PC-9 (cell line): ENCODE data around the gene NCAPH2. TPM values are rescaled to one million over a fixed set of nuclear protein-coding genes. Genes with fewer than 3 reads are reported as not detected.

Source experiments
- BruUV-seq: library from RNA; stranded (reverse); fragments of 400-500 nt; replicated peaks from 2 replicates; lab custom pipeline; 2021; lab: Mats Ljungman, UMichigan
- CTCF ChIA-PET: fragments of 300-600 bp; sonication (Branson Sonifier 250); formaldehyde crosslinking; loops from one replicate; lab custom pipeline; 2022; ENCODE audit warnings: antibody characterized with exemption; lab: Charles Lee
- POLR2A ChIA-PET: fragments of 300-600 bp; sonication (Branson Sonifier 250); formaldehyde crosslinking; loops from one replicate; lab custom pipeline; 2022; ENCODE audit warnings: antibody characterized with exemption; ENCODE audit not compliant: unreplicated experiment; lab: Charles Lee
- DNase-seq, 2 experiments: peaks; one replicate each; pipeline versions ENCODE4 v3.0.0 to v3.0.0-alpha.2; 2015 to 2022; ENCODE audit warnings: mixed read lengths in 1 of 2
- H2AFZ ChIP-seq: fragments of 200-600 bp; sonication (generic); 2 replicates; pipeline ENCODE4 v1.8.1; 2017; ENCODE audit warnings: antibody characterized with exemption
- H3F3A ChIP-seq: fragments of 200-600 bp; sonication (generic); 2 replicates; pipeline ENCODE4 v1.8.1; 2017; ENCODE audit warnings: antibody characterized with exemption, mild to moderate bottlenecking, low read depth; ENCODE audit not compliant: insufficient read depth
- H3K27ac ChIP-seq: fragments of 200-600 bp; sonication (generic); 2 replicates; pipeline ENCODE4 v1.6.1; 2016; ENCODE audit warnings: mixed run types
- H3K27me3 ChIP-seq: fragments of 200-600 bp; sonication (generic); 2 replicates; pipeline ENCODE4 v1.6.1; 2016; ENCODE audit warnings: low read depth, mixed run types; ENCODE audit not compliant: insufficient read depth
- H3K36me3 ChIP-seq: fragments of 200-600 bp; sonication (generic); 2 replicates; pipeline ENCODE4 v1.6.1; 2016; ENCODE audit warnings: low read depth, mixed run types
- H3K4me1 ChIP-seq: fragments of 200-600 bp; sonication (generic); replicated peaks from 2 replicates; pipeline ENCODE4 v1.6.1; 2016; ENCODE audit warnings: mixed run types; ENCODE audit not compliant: insufficient read depth
- H3K4me2 ChIP-seq: fragments of 200-600 bp; sonication (generic); 2 replicates; pipeline ENCODE4 v1.6.1; 2017; ENCODE audit warnings: mixed run types
- H3K4me3 ChIP-seq: fragments of 200-600 bp; sonication (generic); 2 replicates; pipeline ENCODE4 v1.6.1; 2016; ENCODE audit warnings: mixed run types
- H3K79me2 ChIP-seq: fragments of 200-600 bp; sonication (generic); 2 replicates; pipeline ENCODE4 v1.6.1; 2017; ENCODE audit warnings: low read depth, mixed run types
- H3K9me2 ChIP-seq: fragments of 200-600 bp; sonication (generic); 2 replicates; pipeline ENCODE4 v1.8.1; 2017; ENCODE audit warnings: mild to moderate bottlenecking; ENCODE audit not compliant: insufficient read depth
- H3K9me3 ChIP-seq: fragments of 200-600 bp; sonication (generic); 2 replicates; pipeline ENCODE4 v1.8.1; 2016; ENCODE audit warnings: low read depth; ENCODE audit not compliant: insufficient read depth
- H4K20me1 ChIP-seq: fragments of 200-600 bp; sonication (generic); 2 replicates; pipeline ENCODE4 v1.8.1; 2017; ENCODE audit not compliant: insufficient read depth
- EZH2 ChIP-seq: fragments of 200-600 bp; sonication (generic); IDR thresholded peaks from 2 replicates; pipeline ENCODE4 v1.8.0; 2017; ENCODE audit warnings: antibody characterized with exemption, low read depth
- intact Hi-C: fragments of 100-400 bp; cut with micrococcal nuclease; formaldehyde crosslinking; loops from one replicate; pipeline ENCODE4 v1.10.0; 2022; ENCODE audit not compliant: unreplicated experiment
- total RNA-seq: library from RNA; stranded (reverse); gene quantifications from 2 replicates; pipeline ENCODE4 v1.2.3, GENCODE V29; 2021
- TF ChIP-seq, protein P1 (sequence below): fragments of 200-600 bp; sonication (generic); conservative IDR thresholded peaks from 2 replicates; pipeline ENCODE4 v1.6.1; 2017; ENCODE audit warnings: mixed run types, antibody characterized with exemption, mild to moderate bottlenecking, moderate library complexity

NCAPH2 gene
- total RNA-seq, 1 experiment from 2014 or later = 58.8 TPM

DNA sequence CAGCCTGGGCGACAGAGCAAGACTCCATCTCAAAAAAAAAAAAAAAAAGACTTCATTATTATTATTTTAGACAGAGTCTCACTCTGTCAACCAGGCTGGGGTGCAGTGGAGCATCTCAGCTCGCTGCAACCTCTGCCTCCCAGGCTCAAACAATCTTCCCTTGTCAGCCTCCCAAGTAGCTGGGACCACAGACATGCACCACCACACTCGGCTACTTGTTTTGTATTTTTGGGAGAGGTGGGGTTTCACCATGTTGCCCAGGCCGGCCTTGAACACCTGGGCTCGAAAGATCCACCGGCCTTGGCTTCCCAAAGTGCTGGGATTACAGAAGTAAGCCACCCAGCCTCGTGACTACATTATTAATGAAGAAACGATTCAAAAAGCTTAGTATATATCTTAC lies 27.1 kb downstream of the NCAPH2 start:
- Histone ChIP-seq H3K4me3 (no peak overlapping the region), H3K4me1 (peaks cover 47% of the 10 kb centered on the region), H3K9me3 (no peaks in the 10 kb centered on the region), H4K20me1 (no peaks in the 10 kb centered on the region), H3K27ac (no peak overlapping the region), H3K79me2 (no peaks in the 10 kb centered on the region), H3K4me2 (no peak overlapping the region), H3K9me2 (no peaks in the 10 kb centered on the region), H3K36me3 (no peaks in the 10 kb centered on the region), H3F3A (peaks cover 55% of the 10 kb centered on the region), H3K27me3 (no peaks in the 10 kb centered on the region), H2AFZ (no peak overlapping the region)
- CTCF ChIA-PET = no interaction called here
- no peak for DNase-seq
- intact Hi-C loops = no loop called here
- no TSS peak for BruUV-seq
- POLR2A ChIA-PET = no interaction called here
- no peak for TF ChIP-seq EZH2
- TF ChIP-seq, protein P1, sequence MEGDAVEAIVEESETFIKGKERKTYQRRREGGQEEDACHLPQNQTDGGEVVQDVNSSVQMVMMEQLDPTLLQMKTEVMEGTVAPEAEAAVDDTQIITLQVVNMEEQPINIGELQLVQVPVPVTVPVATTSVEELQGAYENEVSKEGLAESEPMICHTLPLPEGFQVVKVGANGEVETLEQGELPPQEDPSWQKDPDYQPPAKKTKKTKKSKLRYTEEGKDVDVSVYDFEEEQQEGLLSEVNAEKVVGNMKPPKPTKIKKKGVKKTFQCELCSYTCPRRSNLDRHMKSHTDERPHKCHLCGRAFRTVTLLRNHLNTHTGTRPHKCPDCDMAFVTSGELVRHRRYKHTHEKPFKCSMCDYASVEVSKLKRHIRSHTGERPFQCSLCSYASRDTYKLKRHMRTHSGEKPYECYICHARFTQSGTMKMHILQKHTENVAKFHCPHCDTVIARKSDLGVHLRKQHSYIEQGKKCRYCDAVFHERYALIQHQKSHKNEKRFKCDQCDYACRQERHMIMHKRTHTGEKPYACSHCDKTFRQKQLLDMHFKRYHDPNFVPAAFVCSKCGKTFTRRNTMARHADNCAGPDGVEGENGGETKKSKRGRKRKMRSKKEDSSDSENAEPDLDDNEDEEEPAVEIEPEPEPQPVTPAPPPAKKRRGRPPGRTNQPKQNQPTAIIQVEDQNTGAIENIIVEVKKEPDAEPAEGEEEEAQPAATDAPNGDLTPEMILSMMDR = no peak

DNA sequence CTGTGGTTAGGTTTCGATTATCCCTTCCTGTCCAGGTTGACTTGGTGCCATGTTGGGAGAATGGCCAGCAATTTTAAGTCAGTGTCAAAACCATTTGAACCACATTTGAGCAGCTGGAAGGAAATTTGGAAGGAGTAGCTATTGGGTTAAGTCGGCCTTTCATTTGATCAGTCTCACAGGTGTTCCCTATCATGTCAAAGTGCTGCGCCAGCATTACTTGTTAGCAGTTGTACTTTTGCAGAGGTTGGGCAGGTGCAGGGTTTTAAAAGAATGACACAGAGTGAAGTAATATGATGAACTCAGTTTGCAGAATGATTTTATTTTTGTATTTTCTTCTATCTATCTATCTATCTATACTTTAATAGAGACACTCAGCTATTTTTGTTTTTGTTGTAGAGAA lies 28.2 kb downstream of the NCAPH2 start:
- ChIA-PET POLR2A (no interaction called here), CTCF (no interaction called here)
- Histone ChIP-seq H3K4me1 (peaks cover 58% of the 10 kb centered on the region), H3K4me2 (no peak overlapping the region), H2AFZ (no peak overlapping the region), H3K79me2 (no peaks in the 10 kb centered on the region), H3K27ac (no peak overlapping the region), H3F3A (peaks cover 58% of the 10 kb centered on the region), H3K4me3 (no peak overlapping the region), H3K36me3 (no peaks in the 10 kb centered on the region), H3K9me2 (no peaks in the 10 kb centered on the region), H3K9me3 (no peaks in the 10 kb centered on the region), H4K20me1 (no peaks in the 10 kb centered on the region), H3K27me3 (no peaks in the 10 kb centered on the region)
- BruUV-seq = no TSS peak
- no peak for DNase-seq
- no peak for TF ChIP-seq EZH2
- TF ChIP-seq, protein P1 = no peak
- intact Hi-C loops = no loop called here

DNA sequence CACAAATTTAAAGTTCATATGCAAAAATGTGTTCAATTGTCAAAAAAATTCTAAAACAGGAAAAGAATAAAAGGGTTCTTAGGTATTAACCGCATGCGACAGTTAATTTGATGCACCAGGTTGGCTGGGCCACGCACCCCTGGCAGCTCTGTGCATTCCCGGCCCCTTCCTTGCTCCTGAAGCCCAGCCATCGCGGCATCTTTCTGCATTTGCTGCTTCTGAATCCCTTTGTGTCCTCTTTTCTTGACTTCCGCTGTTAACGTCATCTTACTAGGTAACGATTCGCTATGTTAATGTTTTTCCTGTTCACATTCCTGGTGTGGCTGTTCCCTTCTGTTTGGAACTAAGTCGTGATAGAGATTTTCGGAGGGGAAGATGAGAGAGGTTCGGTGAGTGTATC lies 29.7 kb downstream of the NCAPH2 start:
- no peak for DNase-seq
- peaks cover 67% of the 10 kb centered on the region for H3K4me1 ChIP-seq
- intact Hi-C loops = no loop called here
- H4K20me1 ChIP-seq = no peaks in the 10 kb centered on the region
- peak overlapping the region; percentile 99 for H3K27ac ChIP-seq
- H3K36me3 ChIP-seq = no peaks in the 10 kb centered on the region
- H3K27me3 ChIP-seq = no peaks in the 10 kb centered on the region
- peaks cover 69% of the 10 kb centered on the region for H3F3A ChIP-seq
- H3K9me3 ChIP-seq = no peaks in the 10 kb centered on the region
- TF ChIP-seq EZH2 = no peak
- TF ChIP-seq, protein P1 = no peak
- no peaks in the 10 kb centered on the region for H3K79me2 ChIP-seq
- ChIA-PET CTCF (no interaction called here), POLR2A (interaction anchor here (0.6 kb wide), 1 partner anchor 12 kb away, joined by 4 read pairs; the partner anchor contains the start of gene SCO2)
- no TSS peak for BruUV-seq
- H3K4me2 ChIP-seq = peak overlapping the region; percentile 84
- H3K4me3 ChIP-seq = no peak overlapping the region
- peak overlapping the region; percentile 46 for H2AFZ ChIP-seq
- H3K9me2 ChIP-seq = no peaks in the 10 kb centered on the region
